Ectodermal cell (in vitro differentiated cells): ENCODE results near the gene APMAP.

Experiments
- H3K27ac ChIP-seq: 2 replicates; pipeline ENCODE4 v1.7.0; 2013; ENCODE audit warnings: mild to moderate bottlenecking, low read depth, low read length; ENCODE audit not compliant: insufficient read depth, poor library complexity, severe bottlenecking
- H3K27me3 ChIP-seq: 2 replicates; pipeline ENCODE4 v1.7.0; 2013; ENCODE audit warnings: mild to moderate bottlenecking, low read length; ENCODE audit not compliant: insufficient read depth, control insufficient read depth, poor library complexity, severe bottlenecking
- H3K36me3 ChIP-seq: one replicate; pipeline ENCODE4 v1.7.0; 2013; ENCODE audit warnings: low read length; ENCODE audit not compliant: control insufficient read depth, insufficient read depth
- H3K4me1 ChIP-seq: one replicate; pipeline ENCODE4 v1.7.0; 2013; ENCODE audit warnings: low read length; ENCODE audit not compliant: control insufficient read depth, insufficient read depth
- H3K4me3 ChIP-seq: 2 replicates; pipeline ENCODE4 v1.7.0; 2013; ENCODE audit warnings: low read depth, low read length, control low read depth; ENCODE audit not compliant: insufficient read depth
- H3K9me3 ChIP-seq: 2 replicates; pipeline ENCODE4 v1.7.0; 2013; ENCODE audit warnings: mild to moderate bottlenecking, low read length, moderate library complexity; ENCODE audit not compliant: control insufficient read depth
- WGBS, 2 experiments: methylation state at CpG; one replicate each; pipeline ENCODE4 v1.1.7; 2013; ENCODE audit warnings: missing lambda C conversion rate in 2 of 2; 5-methylcytosine and 5-hydroxymethylcytosine counted together

Gene APMAP

DNA sequence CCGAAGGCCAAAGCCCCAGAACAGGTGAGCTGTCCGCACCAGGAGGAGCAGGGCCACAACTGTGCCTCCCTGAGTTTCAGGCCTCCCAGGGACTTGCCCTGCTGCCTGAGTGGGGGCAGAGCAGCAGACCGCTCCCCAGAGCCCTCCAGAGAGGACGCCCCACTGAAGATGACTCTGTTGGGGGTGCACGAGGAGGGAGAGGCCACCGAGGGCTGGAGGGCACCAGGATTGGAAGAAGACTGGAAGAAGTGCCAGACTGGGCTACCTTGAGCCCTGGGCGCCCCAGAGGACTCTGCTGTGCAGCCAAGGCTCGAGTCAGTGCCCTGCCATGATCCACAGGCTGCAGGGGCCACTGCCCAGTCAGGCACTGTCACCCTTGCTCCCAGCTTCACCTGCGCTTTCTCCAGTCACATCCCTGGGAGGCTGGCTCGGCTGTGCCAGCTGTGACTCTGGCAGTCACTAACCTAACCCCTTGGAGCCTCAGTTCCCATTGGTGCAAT is 32.2 kb downstream of the APMAP start:
- 93 to 94% methylated on average over 10 of the region's 10 CpGs for WGBS, 2 experiments
- Histone ChIP-seq H3K27ac (no peak overlapping the region), H3K9me3 (no peaks in the 10 kb centered on the region), H3K4me1 (no peaks in the 10 kb centered on the region), H3K27me3 (no peaks in the 10 kb centered on the region), H3K36me3 (peaks cover 9% of the 10 kb centered on the region), H3K4me3 (no peak overlapping the region)

DNA sequence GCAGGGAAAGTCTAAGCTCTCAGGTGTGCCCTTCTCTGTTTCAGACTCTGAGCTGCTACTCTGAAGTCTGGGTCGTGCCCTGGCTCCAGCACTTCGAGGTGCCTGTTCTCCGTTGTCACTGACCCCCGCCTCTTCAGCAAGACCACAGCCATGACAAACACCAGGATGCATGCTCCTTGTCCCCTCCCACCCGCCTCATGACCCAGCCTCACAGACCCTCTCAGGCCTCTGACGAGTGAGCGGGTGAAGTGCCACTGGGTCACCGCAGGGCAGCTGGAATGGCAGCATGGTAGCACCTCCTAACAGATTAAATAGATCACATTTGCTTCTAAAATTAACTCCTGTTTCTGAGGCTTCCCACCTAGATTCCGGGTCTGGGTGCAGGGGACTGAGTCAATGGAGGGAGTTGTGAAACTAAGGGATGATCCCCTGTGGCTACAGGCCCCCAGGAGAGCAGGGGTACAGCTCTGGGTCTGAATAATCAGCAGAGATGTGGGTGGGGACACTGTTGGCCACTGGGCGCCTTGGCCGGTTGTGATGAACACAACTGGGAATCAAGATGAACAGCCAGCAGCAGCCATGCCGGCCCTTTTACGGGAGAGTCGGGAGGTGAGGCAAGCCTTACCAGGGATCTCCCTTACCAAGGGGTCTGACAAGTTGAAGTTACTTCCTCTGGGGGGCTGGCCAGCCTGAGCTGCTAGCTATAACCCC is 32.8 kb downstream of the APMAP start:
- H3K36me3 ChIP-seq, result peaks cover 9% of the 10 kb centered on the region
- H3K27ac ChIP-seq, result no peak overlapping the region
- no peaks in the 10 kb centered on the region for H3K27me3 ChIP-seq
- no peak overlapping the region for H3K4me3 ChIP-seq
- 89% methylated on average over 14 of the region's 14 CpGs for WGBS, 2 experiments
- H3K4me1 ChIP-seq, result no peaks in the 10 kb centered on the region
- no peaks in the 10 kb centered on the region for H3K9me3 ChIP-seq

DNA sequence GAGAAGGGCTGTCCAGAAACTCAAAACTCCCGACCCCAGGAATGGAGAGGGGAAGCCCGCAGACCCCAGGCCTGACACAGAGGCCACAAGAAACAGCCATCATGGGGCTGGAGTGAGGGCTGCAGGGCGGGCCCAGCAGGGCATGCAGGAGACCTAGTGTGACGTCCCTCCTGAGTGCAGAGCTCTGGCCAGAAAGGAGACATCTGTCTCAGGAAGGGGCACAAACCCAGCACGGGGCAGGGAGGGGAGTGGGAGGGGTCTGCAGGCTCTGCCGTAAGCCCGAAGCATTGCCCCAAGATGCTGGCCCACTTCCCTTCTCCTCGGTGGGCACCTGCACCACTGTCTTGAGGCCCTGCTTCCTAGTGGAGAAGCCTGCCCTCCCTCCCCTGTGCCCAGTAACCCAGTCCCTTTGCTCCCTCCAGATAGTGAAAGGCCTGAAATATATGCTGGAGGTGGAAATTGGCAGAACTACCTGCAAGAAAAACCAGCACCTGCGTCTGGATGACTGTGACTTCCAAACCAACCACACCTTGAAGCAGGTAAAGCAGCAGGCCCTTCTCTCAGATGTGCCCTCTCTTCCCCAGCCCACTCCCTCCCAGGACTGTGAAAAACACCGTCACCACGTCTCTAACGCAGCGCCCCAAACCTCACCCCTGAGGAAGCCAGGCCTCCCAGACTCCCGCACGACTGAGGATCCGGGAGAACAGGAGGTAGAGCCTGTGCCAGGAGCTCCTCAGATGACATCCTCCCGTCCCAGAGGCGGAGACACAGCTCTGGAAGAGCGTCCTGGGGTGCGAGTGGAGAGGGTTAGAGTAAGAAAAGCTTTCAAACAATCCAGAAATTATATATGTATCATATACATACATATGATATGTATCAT is 33.8 kb downstream of the APMAP start:
- 93% methylated on average over 18 of the region's 20 CpGs for WGBS, 2 experiments
- Histone ChIP-seq H3K4me1 (no peaks in the 10 kb centered on the region), H3K9me3 (no peaks in the 10 kb centered on the region), H3K27me3 (no peaks in the 10 kb centered on the region), H3K36me3 (peaks cover 7% of the 10 kb centered on the region), H3K27ac (no peak overlapping the region), H3K4me3 (no peak overlapping the region)

DNA sequence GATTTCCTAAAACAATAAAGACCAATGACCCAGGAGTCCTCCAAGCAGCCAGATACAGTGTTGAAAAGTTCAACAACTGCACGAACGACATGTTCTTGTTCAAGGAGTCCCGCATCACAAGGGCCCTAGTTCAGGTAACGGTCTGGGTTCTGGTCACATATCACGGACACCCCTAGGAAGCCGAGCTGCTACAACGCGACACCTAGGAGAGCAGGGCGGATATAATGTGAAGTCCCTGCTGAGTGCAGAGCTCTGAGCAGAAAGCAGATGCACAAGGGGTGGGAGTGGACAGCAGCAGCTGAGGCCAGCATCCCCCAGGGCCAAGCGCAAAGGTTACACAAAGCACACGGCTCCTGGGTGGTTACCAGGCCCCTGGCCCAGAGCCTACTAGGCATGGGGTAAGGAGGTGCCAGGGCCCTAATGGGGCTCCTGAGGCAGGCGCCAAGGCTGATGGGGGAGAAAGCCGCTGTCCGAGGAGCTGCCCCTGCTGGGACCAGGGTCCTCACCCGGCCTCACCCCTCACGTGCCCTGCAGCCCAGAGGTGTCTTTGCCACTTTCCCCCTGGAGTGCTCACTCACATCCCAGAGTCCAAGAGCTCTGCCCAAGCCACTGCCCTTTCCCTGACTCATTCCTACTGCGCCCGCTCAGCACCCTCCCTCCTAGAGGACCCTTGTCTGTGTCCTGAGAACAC is 35.1 kb downstream of the APMAP start:
- Histone ChIP-seq H3K4me3 (no peak overlapping the region), H3K36me3 (peaks cover 7% of the 10 kb centered on the region), H3K27me3 (no peaks in the 10 kb centered on the region), H3K4me1 (no peaks in the 10 kb centered on the region), H3K27ac (no peak overlapping the region), H3K9me3 (no peaks in the 10 kb centered on the region)
- WGBS, 2 experiments, result 89 to 90% methylated on average over 18 of the region's 18 CpGs

DNA sequence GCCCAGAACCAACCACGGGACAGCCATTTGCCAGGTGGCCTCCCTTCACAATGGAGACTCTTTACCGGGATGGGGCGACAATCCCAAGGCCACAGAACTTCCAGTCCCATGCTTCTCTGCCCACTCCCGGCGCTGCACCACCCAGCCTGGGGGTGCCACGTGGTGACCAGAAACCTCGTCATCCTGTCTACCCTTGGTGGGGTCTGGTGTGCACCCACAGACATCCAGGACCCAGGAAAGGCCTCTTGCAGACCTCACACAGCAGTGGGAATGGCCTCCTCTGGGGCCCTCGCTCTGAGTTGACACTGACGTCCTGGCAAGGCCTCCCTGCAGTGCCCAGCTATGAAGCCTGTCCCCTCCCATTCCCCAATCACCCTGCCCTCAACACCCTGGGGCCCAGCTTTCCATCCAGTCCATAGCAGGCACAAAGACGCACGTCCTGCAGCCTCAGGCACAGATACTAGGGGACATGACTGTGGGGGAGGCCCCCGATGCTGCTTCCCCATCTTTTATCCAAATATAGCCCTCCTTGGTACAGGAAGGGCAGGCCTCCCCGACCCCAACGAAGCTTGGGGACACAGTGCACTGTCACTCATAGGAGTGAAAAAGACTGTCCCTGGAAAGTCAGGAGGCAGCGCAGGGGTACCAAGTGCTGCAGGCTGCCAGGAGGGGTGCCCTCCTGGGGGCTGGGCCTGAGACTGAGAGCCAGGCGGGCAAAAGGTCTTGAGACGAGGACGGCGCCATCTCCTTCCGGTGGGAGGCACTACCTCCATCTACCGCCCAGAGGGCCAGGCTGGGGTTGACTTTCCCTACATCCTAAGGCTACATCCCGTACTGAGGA is 36.3 kb downstream of the APMAP start:
- Histone ChIP-seq H3K4me3 (no peak overlapping the region), H3K27me3 (no peaks in the 10 kb centered on the region), H3K9me3 (no peaks in the 10 kb centered on the region), H3K27ac (no peak overlapping the region), H3K36me3 (peaks cover 7% of the 10 kb centered on the region), H3K4me1 (no peaks in the 10 kb centered on the region)
- WGBS, 2 experiments, result 92 to 93% methylated on average over 22 of the region's 22 CpGs

DNA sequence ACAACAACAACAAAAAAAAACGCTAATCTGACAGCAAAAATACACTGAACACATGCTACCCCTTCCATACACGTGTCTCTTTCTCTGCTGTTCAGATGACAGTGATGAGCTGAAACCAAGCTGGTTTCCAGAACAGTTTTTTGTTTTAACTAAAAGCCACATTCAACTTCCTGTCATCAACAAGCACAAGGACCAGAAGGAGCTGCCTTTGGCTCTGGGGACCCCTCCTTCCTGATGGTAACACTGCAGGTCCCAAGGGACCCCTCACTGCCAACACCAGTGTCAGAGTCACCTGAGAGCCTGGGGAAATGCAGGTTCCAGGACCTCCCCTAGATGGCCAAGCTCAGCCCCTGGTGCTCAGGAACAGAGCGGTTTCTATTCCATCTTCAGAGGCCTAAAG is 37.5 kb downstream of the APMAP start:
- H3K27ac ChIP-seq, result no peak overlapping the region
- H3K4me1 ChIP-seq, result no peaks in the 10 kb centered on the region
- H3K27me3 ChIP-seq, result no peaks in the 10 kb centered on the region
- 93 to 94% methylated on average over 3 of the region's 3 CpGs for WGBS, 2 experiments
- H3K9me3 ChIP-seq, result no peaks in the 10 kb centered on the region
- H3K4me3 ChIP-seq, result no peak overlapping the region
- H3K36me3 ChIP-seq, result peaks cover under 1% of the 10 kb centered on the region

DNA sequence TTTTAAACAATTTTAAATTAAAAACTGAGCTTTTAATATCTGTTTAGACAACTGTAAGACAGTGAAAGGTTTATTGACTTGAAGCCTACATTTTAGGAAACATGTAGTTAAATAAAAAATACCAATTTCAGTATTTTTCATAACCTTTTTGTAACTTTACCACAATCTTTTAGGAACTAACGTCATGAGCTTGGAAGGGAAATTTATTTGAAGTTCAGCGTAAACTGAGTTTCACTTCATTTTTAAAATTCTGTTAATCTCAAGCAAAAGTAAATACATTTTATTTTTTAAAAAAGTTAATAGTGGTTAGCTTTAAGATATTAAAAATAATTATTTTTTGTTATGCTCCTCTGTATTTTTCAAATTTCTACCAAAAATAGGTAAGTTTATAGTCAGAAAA is 38.0 kb downstream of the APMAP start:
- 100% methylated on average over 1 of the region's 2 CpGs for WGBS, 2 experiments

DNA sequence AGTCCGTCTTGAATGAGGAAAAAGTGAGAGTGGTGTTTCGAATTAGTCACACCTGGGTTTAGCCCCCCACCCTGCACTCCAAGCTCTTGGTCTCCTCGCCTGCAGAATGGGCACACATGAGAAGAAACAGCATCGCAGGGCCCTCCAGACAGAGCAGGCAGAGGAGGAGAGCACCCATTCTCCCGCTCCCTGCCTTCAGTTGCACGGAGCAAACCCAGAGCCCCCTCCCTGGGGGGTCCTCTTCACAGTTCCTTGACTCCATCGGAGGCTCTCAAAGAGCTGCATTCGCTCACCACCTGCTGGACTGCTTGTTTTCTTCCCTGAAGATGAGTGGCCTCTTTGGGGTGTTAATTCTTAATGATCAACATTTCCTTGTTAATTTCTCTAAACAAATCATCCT is 38.4 kb downstream of the APMAP start:
- WGBS, 2 experiments, result 68% methylated on average over 8 of the region's 8 CpGs
- Histone ChIP-seq H3K4me3 (no peak overlapping the region), H3K4me1 (no peaks in the 10 kb centered on the region), H3K27me3 (no peaks in the 10 kb centered on the region), H3K27ac (no peak overlapping the region), H3K9me3 (no peaks in the 10 kb centered on the region), H3K36me3 (no peaks in the 10 kb centered on the region)

More for the DNA sequence above, 38.0 kb downstream of the APMAP start:
- no peaks in the 10 kb centered on the region for H3K4me1 ChIP-seq
- no peak overlapping the region for H3K27ac ChIP-seq
- H3K27me3 ChIP-seq, result no peaks in the 10 kb centered on the region
- H3K36me3 ChIP-seq, result no peaks in the 10 kb centered on the region
- H3K4me3 ChIP-seq, result no peak overlapping the region
- no peaks in the 10 kb centered on the region for H3K9me3 ChIP-seq

DNA sequence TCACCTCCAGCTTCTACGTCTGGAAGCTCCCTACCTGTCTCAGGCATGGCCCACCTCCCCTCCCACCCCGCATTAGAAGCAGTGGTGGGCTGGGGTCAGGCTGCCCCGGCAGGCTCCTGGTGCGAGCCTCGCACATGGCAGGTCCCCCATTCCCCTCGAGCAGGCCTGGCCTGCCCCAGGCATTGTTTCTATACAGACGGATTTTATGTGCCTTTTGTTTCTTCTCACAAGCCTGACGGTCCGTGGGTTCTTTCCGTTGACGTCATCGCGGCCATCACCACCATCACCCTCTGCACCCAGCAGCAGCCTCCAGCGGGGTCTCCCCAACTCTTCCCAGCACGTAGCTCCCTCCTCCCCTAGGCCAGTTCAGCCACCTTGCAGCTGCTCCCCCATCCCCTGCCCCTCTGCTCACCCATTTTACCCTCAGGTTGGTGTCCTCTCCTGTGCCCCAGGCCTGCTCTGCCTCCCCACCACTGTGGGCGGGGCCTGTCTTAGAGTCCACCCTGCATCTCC is 38.9 kb downstream of the APMAP start:
- H3K4me1 ChIP-seq, result no peaks in the 10 kb centered on the region

More for the DNA sequence above, 38.9 kb downstream of the APMAP start:
- 85 to 86% methylated on average over 16 of the region's 16 CpGs for WGBS, 2 experiments
- H3K27me3 ChIP-seq, result no peaks in the 10 kb centered on the region
- no peak overlapping the region for H3K4me3 ChIP-seq
- H3K36me3 ChIP-seq, result no peaks in the 10 kb centered on the region
- no peaks in the 10 kb centered on the region for H3K9me3 ChIP-seq
- no peak overlapping the region for H3K27ac ChIP-seq
